GM21367 (cell line): ENCODE results near the gene IPO4.
A peak's percentile ranks its signal among the peaks of the same experiment; 100 is the strongest.
"Not testable (repeated sequence)": the region's sequence is repeated elsewhere in the genome, so short reads cannot be mapped to it uniquely, and the experiment has no call there.

Experiments used
- ATAC-seq: cut with Tn5 transposase; IDR thresholded peaks from one replicate; pipeline ENCODE4 v1.9.1; 2021; ENCODE audit not compliant: unreplicated experiment

IPO4 gene

GRCh38 chr14:24188251-24189058, at the start of gene IPO4:
Gene IPO4 (minus strand): TSS chr14:24188816. CDS start chr14:24188787, 29 bp downstream.
- ATAC-seq: peak; percentile 84

GRCh38 chr14:24238123-24238522, 49.5 kb upstream of the IPO4 start:
- no peak for ATAC-seq

- ATAC-seq: no peak
Observed at GRCh38 chr14:24237463-24237955, 48.9 kb upstream of the IPO4 start.

- ATAC-seq: no peak
Observed at GRCh38 chr14:24236689-24237462, 48.3 kb upstream of the IPO4 start.

GRCh38 chr14:24235804-24236688, 47.4 kb upstream of the IPO4 start:
- no peak for ATAC-seq

GRCh38 chr14:24234095-24235005, 45.7 kb upstream of the IPO4 start:
- no peak for ATAC-seq

- no peak for ATAC-seq
Observed at GRCh38 chr14:24233538-24233866, 44.9 kb upstream of the IPO4 start.

- ATAC-seq: peak; percentile 47
Observed at GRCh38 chr14:24232645-24233537, 44.3 kb upstream of the IPO4 start, which contains the start of gene GMPR2. Gene GMPR2 (plus strand): TSS chr14:24232929. CDS start chr14:24233254, 325 bp downstream.

- peak; percentile 66 for ATAC-seq
Observed at GRCh38 chr14:24232121-24232644, 43.6 kb upstream of the IPO4 start, which contains the start of gene NEDD8. Gene NEDD8 (minus strand): TSS chr14:24232367. CDS start chr14:24232267, 100 bp downstream.

GRCh38 chr14:24231263-24232120, 42.9 kb upstream of the IPO4 start:
- peak; percentile 10 for ATAC-seq

- ATAC-seq: no peak
Observed at GRCh38 chr14:24228902-24229301, 40.3 kb upstream of the IPO4 start.

- no peak for ATAC-seq
Observed at GRCh38 chr14:24226473-24226872, 37.9 kb upstream of the IPO4 start.

GRCh38 chr14:24224618-24225071, 36.0 kb upstream of the IPO4 start:
- no peak for ATAC-seq

GRCh38 chr14:24222987-24223386, 34.4 kb upstream of the IPO4 start:
- not testable (repeated sequence) for ATAC-seq

GRCh38 chr14:24219521-24219920, 30.9 kb upstream of the IPO4 start:
- no peak for ATAC-seq

- no peak for ATAC-seq
Observed at GRCh38 chr14:24219080-24219479, 30.5 kb upstream of the IPO4 start.

GRCh38 chr14:24216876-24217275, 28.3 kb upstream of the IPO4 start:
- ATAC-seq: not testable (repeated sequence)

GRCh38 chr14:24216345-24216699, 27.7 kb upstream of the IPO4 start:
- no peak for ATAC-seq
